ENCODE results near the gene TSSC4.

DNA sequence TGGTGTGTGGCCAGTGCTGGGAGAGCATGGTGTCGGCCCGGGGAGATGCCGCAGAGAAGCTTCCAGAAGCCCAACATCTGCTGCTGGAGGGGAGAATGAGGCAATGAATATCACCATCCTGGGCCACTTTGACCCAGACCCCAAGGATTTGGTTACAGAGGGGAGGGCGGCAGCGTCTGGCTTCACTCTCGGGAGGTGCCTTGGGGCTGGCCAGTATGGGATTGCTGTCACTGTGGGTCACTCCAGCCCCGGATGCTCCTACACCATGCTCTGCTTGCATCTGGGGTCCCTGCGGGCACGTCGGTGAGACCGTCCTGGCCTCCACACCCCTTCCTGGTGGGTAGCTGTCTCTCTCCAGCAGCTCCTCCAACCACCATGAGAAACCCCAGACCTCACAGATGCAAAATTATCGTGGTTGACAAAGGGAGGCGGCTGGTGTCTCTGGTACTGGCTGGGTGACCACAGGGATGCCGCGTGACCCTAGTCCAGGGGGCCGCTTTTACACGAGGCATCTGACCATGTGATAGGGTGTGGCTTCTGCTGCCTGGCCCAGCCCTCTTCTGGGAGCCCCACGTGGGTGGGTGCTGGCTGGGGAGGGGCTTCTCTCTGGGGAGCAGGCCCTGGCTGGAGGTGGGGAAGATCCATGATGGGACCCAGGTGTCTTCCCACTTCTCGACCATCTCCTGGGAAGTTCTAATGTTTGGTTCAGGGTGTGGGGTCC lies 49.9 kb downstream of the TSSC4 start:
- TF ChIP-seq POLR2AphosphoS5 (IDR thresholded peaks at IDR 0.05) = no peak
- TF ChIP-seq, protein P1, sequence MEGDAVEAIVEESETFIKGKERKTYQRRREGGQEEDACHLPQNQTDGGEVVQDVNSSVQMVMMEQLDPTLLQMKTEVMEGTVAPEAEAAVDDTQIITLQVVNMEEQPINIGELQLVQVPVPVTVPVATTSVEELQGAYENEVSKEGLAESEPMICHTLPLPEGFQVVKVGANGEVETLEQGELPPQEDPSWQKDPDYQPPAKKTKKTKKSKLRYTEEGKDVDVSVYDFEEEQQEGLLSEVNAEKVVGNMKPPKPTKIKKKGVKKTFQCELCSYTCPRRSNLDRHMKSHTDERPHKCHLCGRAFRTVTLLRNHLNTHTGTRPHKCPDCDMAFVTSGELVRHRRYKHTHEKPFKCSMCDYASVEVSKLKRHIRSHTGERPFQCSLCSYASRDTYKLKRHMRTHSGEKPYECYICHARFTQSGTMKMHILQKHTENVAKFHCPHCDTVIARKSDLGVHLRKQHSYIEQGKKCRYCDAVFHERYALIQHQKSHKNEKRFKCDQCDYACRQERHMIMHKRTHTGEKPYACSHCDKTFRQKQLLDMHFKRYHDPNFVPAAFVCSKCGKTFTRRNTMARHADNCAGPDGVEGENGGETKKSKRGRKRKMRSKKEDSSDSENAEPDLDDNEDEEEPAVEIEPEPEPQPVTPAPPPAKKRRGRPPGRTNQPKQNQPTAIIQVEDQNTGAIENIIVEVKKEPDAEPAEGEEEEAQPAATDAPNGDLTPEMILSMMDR (IDR thresholded peaks at IDR 0.05) = no peak
- no peak for TF ChIP-seq EP300 (IDR thresholded peaks at IDR 0.05)
